Fibroblast of skin of right biceps (primary cell): ENCODE measurements around the gene TTC7B.
A peak's percentile ranks its signal among the peaks of the same experiment; 100 is the strongest.

Experiments
- DNase-seq: peaks from one replicate; pipeline ENCODE4 v3.0.0-alpha.2; 2013

TTC7B gene

GRCh38 chr14:90571149-90571947, 244.9 kb downstream of the TTC7B start:
- DNase-seq: no peak

- no peak for DNase-seq
Observed at GRCh38 chr14:90570461-90570860, 245.8 kb downstream of the TTC7B start.

- DNase-seq: no peak
Observed at GRCh38 chr14:90569606-90570387, 246.4 kb downstream of the TTC7B start.

- no peak for DNase-seq
Observed at GRCh38 chr14:90569201-90569600, 247.0 kb downstream of the TTC7B start.

GRCh38 chr14:90568405-90568804, 247.8 kb downstream of the TTC7B start:
- no peak for DNase-seq

- DNase-seq: no peak
Observed at GRCh38 chr14:90567991-90568390, 248.2 kb downstream of the TTC7B start.

GRCh38 chr14:90567191-90567590, 249.0 kb downstream of the TTC7B start:
- DNase-seq: no peak

- DNase-seq: no peak
Observed at GRCh38 chr14:90566481-90566880, 249.7 kb downstream of the TTC7B start.

GRCh38 chr14:90564496-90564895, 251.7 kb downstream of the TTC7B start:
- no peak for DNase-seq

- no peak for DNase-seq
Observed at GRCh38 chr14:90562652-90563051, 253.6 kb downstream of the TTC7B start.

- no peak for DNase-seq
Observed at GRCh38 chr14:90561920-90562319, 254.3 kb downstream of the TTC7B start.

GRCh38 chr14:90560991-90561390, 255.2 kb downstream of the TTC7B start:
- DNase-seq: no peak

- no peak for DNase-seq
Observed at GRCh38 chr14:90560558-90560957, 255.7 kb downstream of the TTC7B start.

GRCh38 chr14:90559811-90560492, 256.3 kb downstream of the TTC7B start:
- DNase-seq: no peak

- no peak for DNase-seq
Observed at GRCh38 chr14:90558983-90559590, 257.1 kb downstream of the TTC7B start.

- DNase-seq: no peak
Observed at GRCh38 chr14:90558041-90558982, 257.9 kb downstream of the TTC7B start.

GRCh38 chr14:90557516-90557915, 258.7 kb downstream of the TTC7B start:
- no peak for DNase-seq

- no peak for DNase-seq
Observed at GRCh38 chr14:90556666-90557450, 259.4 kb downstream of the TTC7B start.

- peak; percentile 31 for DNase-seq
Observed at GRCh38 chr14:90556012-90556477, 260.2 kb downstream of the TTC7B start.

GRCh38 chr14:90555126-90556011, 260.9 kb downstream of the TTC7B start:
- DNase-seq: no peak
